Measurements from ENCODE around the gene ADSS1.
"Not testable (repeated sequence)": the region's sequence is repeated elsewhere in the genome, so short reads cannot be mapped to it uniquely, and the experiment has no call there.

ADSS1 gene

DNA sequence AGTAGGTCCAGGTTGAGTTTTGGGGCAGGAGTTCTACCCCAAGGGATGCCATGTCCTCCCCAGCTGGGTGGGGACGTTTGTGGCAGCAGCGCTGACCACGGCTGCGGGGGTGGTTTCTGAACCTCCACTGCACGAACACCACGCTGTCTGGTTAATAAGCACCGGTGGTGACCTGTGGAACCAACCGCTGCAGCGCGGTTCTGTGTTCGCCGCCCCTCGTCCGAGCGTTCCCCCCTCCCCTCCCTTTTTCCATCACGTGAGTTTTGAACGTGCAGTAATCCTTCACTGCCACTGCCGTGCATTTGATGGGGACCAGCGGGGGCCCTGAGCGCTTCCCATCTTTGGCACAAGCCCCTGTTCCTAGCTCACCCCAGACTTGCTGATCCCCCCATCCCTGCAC lies 6.4 kb upstream of the ADSS1 start:
- DNase-seq = no peak

DNA sequence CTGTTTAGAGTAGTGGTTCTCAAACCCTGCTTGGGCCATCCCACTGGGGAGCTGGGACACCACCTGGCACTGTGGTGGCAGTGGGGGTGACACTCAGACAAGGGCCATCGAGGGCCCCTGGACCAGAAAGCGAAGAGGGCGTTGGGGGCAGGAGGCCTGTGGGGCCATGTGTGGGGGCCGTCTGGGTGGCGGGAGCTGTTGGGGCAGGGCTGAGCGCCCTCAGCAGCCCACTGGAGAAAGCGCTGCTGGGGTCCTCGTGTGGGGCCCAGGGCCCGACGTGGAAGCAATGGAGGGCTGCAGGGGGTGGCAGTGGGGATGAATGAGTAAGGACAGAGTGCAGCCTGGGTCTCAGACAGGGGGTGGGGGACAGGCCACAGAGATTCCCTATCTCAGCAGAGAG lies 5.9 kb upstream of the ADSS1 start:
- DNase-seq = no peak

DNA sequence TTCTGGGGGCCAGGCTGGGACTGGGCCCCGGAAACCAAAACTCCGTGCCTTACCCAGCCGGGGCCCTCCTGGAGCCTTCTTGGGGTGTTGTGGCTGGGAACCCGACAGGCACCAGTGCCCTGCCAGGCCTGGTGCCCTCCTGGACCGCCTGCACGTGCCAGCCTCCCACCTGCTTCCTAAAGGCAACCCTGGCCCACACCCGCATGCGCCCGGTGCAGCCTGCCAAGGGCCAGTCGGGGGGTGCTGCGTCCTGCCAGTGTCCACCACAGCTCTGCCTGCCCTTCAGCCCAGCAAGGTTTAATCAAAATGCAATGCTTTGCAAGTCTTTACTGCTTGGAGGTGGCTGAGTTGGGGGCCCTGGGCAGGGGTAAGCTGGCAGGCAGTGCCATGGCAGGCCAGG lies 5.2 kb upstream of the ADSS1 start:
- no peak for DNase-seq

DNA sequence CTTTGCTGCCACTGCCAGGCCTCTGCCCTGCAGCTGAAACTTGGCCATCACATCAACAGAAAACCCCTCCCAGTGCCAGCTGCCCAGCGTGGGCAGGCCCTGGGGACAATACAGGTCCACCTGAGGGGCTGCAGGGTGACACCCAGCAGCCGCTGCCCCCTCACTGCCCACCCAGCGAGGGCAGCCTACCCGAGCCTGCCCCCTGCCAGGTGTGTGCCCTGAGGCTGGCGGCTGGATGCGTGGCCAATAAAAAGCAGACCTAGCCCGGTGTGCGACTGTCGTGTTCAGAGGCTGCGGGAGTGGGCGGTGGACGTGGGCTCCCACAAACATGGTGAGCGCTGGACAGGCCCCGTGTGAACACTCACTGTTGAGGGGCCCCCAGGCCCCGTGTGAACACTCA lies 4.7 kb upstream of the ADSS1 start:
- no peak for DNase-seq

DNA sequence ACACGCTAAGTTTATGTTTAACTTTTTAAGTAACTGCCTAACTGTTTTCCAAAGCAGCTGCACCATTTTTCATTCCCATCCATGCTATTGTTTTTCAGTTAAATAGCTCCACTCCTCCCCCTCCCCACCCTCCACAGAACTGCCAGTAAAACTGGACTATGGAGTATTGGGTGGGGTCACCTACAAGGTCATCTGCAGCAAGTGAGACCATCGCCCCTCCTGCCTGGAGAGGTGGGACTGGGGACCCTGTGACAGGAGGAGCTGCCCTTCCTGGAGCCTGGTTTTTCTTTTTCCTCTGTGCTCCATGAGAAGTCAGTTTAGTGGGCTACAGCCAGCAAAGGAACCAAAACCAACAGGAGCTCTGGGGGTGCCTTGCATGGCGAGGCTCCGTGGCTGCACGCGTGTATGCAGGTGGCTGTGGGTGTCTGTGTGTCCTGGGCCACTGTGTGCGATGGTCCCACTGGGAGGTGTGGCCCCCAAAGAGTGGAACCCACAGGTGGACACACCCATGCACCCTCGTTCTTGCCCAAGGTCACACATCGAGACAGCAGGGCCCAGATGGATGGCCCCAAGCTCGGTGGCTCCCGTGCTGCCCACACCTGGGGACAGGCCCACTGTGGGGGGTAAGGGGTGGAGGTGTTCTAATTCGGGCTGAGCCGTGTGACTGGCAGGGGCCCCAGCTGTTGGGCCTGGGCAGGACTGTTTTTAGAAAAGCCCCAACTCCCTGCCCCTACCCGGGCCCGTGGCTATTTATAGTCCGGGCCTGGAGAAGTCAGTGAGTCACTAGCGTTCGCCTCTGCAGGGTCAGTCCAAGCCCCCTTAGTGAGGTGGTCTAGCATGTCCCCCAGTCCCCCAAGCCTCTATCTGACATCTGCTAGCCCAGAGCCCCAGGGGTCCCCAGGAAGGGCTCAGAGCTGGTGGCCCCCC lies 2.3 kb upstream of the ADSS1 start:
- DNase-seq = no peak

DNA sequence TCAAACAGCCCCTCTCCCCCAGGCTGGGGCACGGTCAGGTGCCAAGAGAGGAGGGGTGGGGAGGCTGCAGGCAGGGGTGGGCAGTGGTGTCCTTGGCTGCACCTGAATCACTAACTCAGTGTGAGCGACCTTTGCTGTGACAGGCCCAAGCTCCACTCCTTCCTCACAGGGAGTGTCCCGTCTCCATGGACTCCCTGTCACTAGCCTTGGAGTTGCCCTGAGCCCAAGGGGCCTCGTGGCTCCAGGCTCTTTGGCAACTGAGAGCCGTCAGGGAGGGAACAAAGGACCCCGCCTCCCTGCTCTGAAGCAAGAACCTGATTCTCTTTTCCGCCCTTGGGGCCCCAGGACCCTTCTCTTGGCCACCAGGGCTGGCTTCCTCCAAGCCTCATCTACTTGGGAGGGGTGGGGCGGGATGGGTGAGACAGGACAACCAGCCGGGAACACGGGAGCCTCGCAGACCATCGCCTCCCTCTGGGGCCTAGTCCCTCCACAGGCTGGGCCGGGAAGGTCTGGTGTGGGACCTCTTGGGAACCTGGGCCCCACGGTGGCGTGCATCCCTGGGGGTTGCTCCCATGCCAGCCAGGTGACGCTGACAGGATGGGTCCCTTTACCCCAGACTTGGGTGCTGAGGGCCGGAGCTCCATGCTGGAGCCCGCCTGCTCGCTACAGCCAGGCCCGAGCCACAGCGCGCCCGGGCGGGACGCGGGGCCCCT lies 935 bp upstream of the ADSS1 start:
- DNase-seq = no peak

DNA sequence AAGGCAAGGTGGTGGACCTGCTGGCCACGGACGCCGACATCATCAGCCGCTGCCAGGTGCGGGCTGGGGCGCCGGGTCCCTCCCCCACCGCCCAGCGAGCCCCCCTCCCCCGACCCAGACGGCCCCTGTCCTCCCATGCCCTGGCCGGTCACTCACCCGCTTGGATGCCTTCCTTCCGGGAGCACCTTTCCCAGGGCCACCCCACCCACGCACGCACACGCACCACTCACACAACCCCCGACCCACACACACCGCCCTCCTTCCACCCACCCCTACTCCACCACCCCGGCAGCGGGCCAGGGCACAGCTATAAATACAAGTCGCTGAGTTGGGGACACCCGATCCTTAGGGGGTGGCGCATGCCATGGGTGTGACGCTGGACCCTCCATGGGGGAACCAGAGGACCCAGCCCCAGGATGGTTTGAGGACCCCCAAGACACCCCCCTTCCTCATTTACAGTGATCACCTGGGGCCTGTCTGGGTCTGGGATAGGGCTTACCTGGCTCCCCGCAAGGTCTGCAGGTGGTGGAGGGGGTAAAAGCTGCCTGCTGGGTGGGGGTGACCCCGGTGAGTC lies 465 bp downstream of the ADSS1 start:
- DNase-seq = peak; percentile 69

DNA sequence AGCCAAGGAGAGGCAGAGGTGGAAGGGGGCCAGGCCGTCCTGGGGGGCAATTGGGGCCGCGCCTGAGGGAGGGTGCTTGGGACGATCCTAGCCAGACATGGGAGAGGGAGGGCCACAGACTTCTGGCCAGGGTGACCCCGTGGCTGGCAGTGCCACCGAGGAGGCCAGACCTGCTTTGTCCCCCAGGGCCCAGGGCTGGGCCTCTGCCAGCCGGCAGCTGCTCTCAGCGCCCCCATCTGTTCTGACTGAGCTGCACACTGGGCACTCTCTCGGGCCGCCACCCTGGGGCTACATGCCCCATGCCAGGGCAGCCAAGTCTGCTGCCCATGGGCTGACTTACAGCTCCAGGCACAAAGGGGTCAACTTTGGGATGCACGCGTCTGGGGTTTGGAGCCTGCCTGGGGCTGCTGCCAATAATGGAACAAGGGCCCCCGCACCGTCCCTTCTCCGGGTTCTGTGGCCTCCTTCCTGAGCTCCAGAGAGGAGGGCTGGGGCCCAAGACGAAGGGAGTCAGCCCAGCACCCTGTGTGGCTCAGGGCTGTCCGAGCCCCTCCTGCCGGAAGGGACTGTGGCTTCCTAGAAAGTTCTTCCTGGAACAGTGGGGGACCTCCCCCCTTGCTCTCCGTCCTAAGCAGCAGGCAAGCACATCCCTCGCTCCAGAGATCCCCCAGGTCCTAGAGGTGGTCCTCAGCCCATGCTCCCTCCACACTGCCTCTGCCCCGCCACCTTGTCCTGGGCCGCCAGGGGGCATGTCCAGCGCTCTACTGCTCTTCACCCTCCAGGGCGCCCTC lies 1.1 kb downstream of the ADSS1 start:
- DNase-seq = peak; percentile 78

DNA sequence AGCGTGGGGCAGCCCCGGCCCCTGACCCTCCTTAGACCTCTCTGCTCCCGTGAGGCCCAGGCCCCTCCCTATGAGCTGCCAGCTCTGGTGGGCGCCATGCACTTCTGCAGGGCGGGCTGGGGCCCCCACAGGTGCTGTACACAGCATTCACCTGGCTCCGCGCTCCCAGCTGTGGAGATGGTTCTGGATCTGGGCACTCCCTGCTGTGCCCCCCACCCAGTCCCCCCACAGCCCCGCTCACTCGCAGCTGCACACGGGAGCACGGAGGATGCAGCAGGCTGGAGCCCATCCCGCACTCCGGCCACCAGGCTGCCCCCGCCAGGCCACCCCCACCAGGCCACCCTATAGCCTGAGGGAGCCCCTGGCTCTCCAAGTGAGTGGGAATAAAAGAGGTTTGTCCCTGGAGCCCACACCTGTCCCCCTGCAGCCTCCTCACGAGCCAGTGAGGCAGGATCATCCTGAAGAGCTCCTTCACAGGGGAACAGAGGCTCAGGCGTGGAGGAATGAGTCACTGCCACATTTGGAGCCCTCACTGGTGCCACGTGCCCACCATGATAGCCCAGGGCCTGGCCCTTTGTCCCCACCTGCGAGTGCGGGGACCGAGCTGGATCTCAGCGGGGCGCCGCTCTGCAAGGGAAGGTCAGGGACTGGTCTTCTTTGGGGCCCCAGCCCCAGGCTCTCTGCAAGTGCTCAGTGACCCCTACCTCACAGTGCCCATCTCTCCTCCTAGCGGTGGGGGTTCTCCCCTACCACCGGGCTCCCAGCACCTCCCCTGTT lies 1.9 kb downstream of the ADSS1 start:
- DNase-seq = no peak

DNA sequence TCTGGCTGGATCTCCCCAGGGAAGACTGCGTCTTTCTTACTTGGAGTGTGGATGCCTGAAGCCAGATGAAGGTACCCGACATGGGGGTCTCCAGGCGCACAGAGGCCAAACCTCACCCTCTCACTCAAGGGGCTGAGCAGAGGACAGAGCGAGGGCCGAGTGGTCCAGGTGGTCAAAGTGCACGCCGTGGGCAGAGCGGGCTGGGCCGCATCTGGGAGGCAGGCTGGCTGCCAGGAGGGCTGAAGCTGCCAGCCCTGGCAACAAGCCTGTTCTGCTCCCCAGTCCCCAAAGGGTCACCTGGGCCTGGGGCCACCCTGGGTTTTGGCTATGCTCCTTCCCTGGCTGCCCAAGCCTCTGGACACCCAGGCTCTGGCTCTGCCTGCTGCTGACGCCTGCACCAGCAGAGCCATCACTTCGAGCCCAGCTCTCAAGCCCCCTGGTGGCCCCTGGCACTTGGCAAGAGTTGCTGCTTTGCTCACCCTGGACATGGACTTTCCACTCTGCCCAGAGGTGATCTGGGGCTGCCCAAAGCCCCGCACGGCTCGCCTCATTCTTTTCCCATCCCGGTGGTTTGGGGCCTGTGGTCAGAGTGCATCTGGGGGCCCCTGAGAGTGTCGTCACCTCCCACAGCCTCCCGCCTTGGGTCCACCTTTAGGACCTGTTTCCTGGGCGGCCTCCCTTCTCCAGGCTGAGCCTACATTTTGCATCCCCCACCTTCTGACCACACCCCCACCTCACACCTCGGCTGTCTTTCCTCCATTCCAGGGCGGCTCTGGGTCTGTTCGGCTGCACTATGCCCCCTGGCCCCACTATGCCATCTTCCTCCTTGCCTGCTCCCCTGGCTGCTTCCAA lies 2.8 kb downstream of the ADSS1 start:
- no peak for DNase-seq

DNA sequence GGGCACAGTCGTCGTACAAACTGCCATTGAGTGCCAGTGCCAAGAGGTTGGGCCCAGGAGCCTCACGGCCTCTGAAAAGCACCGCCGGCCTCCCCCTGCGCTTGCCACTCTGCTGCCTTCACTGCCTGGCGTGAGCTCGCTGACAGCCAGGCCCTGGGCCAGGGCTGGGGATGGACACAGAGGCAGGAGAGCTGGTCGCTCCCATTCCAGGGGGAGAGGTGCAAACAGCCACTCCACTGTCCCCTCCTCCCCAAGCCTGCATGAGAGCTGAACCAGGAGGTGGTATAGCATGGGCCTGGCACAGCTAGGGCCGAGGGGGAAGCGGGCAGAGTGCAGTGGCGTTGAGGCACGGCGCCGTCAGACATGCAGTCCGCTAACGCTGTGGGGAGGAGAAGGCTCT lies 4.6 kb downstream of the ADSS1 start:
- DNase-seq = no peak

DNA sequence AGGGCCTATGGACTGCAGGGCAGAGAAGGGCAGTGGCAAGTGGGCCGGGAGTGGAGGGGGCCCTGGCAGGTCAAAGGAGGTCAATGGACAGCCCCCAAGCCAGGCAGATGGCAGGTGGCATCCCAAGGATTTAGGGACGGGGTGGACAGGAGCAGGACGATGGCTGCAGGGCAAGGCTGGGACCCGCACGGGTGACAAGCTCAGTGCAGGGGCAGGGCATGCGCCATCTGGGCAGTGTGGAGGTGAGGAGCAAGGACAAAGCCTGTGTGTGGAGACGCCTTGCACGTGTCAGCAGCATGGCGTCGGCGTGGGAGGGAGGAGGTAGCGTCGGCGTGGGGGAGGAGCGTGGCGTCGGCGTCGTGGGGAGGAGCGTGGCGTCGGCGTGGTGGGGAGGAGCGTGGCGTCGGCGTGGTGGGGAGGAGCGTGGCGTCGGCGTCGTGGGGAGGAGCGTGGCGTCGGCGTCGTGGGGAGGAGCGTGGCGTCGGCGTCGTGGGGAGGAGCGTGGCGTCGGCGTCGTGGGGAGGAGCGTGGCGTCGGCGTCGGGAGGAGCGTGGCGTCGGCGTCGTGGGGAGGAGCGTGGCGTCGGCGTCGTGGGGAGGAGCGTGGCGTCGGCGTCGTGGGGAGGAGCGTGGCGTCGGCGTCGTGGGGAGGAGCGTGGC lies 5.3 kb downstream of the ADSS1 start:
- DNase-seq = not testable (repeated sequence)

DNA sequence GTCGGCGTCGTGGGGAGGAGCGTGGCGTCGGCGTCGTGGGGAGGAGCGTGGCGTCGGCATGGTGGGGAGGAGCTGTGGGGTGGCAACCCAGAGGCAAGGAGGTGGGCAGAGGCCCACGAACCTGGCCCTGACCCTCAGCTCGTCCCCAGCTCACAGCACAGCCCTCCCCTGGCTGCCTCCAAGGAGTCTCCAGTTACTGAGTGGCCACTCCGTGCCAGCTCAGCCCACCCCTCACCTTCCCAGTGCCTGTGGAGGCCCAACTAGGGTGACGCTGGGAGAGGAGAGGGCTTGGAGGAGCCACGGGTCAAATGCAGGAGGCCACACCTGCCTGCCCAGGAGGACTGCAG lies 5.8 kb downstream of the ADSS1 start:
- DNase-seq = no peak

DNA sequence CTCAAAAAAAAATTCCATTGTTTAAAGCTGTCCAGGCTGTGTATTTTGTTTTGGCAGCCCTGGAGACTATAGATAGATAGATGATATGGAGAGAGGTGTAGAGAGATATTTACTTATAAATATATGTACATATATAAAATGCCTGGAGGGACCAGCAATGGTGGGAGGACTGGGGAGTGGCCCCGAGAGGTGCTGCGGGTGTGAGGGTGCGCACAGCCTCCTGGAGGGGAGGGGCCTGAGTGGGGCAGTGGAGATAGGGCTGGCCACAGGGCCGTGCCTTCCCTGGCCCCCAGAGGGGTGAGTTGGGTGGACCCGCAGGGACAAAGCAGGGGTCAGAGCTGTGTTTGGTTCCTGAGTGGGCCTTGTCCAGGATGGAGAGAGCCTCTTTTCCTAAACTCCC lies 6.5 kb downstream of the ADSS1 start:
- DNase-seq = no peak

DNA sequence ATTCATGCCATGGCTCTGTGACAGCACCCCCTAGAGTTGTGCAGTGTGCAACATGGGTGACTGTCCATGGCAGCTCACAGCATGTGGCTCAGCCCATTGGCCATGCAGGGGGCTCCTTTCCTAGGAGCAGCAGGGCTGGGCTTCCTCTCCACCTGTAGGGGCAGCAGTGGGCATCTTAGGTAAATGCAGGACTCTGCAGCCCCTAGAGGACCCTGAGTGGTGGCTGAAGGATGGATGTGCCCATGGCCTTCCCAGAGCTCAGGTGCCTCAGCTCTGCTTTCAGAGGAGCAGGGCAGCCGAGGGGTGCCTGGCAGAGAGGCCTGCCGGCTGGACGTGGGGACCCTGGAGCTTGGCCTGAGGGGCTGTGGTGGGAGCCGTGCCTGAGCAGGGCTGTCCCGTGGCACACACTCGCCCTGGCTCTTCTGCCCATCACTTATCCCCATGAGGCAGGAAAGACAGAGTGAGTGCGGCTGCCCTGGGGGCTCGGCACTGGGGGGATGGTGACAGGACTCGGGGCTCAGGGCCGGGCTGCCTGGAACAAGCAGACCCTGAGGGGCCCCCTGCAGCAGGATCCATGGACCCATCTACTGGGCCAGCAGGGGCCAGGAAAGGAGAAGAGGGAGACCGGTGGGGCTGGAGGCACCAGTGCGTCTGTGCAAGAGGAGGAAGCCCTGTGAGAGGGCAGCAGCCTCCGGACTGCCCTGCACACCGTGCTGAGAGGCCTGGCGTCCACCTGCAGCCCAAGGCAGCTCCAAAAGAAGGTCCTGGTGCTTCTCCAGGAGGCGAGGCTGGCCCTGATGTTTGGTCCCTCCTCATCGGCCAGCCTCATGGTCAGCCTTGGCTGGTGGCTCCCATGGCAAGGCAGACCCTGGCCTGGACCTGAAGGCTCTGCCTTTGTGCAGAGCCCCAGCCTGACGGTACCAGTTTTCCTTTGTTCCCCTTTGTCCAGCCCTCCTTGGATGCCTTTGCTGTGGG lies 7.6 kb downstream of the ADSS1 start:
- DNase-seq = no peak

DNA sequence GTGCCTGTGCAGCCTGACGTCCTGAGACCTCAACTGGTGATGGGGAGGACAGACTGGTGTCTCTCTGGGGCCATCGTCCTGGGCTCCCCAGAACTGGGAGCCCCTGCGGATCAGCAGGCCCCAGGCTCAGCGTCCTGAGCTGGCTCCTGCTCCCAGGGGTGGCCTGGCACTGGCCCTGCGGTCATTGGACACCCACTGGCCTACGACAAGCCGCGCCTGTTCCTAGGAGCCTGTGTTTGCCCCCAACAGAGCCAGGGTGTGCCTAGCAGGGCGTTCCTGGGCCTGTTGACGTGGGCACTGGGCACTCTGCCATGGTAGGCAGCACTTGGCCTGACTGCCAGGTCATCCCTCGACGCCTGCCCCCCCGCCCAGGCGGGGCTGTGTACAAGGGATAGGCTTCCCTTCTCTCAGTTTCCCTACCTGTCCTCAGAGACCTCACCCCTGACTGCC lies 8.4 kb downstream of the ADSS1 start:
- DNase-seq = peak; percentile 47

DNA sequence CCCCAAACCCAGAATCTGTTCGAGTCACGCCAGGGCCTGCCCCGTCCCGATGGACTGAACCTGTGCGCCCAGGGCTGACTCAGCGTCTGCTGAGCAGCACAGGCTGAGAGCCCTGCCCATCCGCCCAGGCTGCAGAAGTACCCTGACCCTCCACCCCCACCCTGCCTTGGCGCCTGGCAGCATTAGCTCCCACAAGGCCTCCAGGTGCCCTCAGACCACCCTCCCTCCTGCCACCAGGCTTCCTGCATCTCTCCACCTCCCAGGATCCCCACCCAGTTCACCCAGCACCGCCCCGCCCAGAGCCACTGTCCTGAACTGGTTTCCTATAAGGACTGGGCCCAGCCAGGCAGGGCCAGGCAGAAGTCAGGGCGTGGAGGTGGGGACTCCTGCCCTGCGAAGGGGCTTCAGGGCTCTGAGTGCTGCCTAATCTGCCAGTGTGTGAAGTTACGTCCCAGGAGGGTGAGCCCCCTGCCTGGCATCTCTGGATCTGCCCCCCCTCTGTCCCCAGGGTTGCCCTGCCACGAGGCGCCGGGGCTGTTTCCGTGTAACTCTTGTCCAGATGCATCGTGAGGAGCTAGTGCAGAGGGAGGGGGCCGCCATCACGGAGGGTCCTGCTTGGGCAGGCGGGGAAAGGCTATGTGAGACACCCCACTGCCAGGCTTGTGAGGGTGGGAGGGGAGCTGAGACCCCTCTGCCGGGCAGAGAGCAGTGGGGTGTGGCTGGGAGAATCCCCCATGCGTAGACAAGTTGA lies 9.1 kb downstream of the ADSS1 start:
- no peak for DNase-seq

DNA sequence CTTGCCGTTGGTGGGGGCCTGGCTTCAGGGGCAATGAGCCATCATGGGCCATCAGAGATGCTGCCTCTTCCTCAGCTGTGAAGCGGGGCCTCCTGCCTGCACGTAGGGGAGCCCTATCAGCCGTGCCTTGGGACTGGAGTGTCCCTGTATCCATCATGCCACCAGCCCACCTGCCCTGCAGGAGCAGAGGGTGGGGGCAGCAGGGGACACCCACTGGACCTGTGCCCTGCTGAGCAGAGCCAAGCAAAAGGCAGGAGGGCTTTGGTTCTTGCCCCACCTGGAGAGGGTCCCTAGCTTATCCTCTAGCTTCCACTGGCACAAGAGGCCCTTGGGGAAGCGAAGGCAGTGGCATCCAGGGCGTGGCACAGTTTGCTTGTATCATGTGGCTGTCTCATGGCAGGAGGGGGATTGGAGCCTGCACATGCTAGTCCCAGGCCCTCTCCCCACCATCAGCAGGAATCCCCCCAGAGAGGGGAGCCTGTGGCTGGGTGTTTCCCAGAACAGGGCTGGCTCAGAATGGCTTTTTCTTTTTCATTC lies 10.1 kb downstream of the ADSS1 start:
- no peak for DNase-seq

All from femur (tissue), 1 donor.